ENCODE data around the gene NKAIN4.

- no peak for TF ChIP-seq EZH2phosphoT487 (IDR thresholded peaks at IDR 0.05; ENCODE audit: low read depth, severe bottlenecking, unreplicated experiment)
- no peak for TF ChIP-seq CTCF (IDR thresholded peaks at IDR 0.05; ENCODE audit: poor library complexity)
Observed at GRCh38 chr20:63233061-63233344, 21.3 kb downstream of the NKAIN4 start.
